CD4-positive, alpha-beta T cell treated with Interferon alpha-2 for 1 hour (primary cell): Measurements from ENCODE around the gene FOXK1.

Experiments used
- DNase-seq, 2 donors: peaks; one replicate each; pipeline ENCODE4 v3.0.0-alpha.2; 2020 to 2022

Gene FOXK1

DNA sequence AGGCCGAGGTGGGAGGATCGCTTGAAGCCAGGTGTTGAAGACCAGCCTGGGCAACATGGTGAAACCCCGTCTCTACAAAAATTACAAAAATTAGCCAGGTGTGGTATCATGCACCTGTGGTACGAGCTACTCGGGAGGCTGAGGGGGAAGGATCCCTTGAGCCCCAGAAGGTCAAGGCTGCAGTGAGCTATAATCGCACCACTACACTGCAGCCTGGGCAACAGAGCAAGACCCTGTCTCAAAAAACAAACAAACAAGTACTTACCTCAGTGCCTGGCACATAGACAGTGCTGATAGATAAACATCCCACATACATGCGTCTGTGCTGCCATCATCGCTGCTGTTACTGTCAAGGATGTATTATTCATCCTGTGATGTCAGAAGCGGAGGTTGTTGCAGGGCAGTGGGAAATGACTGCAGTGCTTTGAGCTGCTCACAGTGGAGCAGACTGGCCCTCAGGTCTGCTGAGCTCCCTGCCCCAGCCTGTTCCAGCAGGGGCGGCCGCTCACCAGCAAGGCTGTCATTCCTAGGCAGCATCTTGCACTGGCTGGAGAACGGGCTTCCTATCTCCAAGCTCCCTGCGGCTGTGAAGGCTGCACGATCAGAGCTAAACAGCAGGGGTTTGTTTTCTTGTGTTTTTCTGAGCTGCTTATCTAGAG, 18.6 kb downstream of the FOXK1 start:
- DNase-seq = no peak

DNA sequence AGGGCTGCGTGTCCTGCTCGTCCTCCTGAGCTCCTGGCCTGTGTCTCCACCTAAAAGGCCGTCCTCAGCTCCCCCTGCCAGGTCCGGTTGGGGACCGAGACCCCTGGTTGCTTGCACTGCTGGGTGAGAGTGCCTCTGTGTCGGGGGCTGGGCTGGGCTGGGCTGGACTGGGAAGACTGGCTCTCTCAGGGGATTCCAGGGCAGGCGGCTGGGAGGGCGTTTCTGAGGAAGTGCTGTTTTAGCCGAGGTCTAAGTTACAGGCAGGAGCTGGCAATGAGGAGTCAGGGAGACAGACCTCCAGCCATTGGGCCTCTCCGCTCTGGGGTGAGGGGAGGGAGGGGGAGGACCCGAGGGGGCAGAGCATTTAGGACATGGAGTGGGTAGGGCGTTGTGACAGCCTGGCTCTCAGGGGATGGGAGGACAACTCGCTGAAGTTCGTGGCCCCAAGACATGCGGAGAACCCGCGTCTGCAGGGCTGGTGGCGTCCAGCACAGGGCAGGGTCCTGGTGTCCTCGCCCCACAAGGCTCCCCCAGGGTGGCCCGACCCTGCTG, 20.9 kb downstream of the FOXK1 start:
- no peak for DNase-seq

DNA sequence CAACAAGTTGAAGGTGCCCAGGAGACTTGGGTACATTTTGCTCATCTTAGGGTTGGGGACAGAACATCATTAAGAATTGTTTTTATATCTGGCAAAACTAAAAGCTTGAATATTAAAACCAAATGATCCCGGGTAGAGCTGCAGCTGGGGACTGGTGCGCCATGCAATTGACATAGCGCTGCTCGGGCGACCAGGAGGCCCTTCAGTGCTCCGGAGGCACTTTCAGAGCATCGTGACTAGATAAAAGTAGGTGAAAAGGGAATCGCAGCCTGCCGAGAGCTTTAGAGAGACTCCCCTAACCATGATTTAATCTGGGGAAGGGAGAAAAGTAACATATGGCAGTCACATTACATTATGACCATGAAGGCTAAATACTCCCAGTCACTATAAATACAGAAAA, 21.4 kb downstream of the FOXK1 start:
- no peak for DNase-seq

DNA sequence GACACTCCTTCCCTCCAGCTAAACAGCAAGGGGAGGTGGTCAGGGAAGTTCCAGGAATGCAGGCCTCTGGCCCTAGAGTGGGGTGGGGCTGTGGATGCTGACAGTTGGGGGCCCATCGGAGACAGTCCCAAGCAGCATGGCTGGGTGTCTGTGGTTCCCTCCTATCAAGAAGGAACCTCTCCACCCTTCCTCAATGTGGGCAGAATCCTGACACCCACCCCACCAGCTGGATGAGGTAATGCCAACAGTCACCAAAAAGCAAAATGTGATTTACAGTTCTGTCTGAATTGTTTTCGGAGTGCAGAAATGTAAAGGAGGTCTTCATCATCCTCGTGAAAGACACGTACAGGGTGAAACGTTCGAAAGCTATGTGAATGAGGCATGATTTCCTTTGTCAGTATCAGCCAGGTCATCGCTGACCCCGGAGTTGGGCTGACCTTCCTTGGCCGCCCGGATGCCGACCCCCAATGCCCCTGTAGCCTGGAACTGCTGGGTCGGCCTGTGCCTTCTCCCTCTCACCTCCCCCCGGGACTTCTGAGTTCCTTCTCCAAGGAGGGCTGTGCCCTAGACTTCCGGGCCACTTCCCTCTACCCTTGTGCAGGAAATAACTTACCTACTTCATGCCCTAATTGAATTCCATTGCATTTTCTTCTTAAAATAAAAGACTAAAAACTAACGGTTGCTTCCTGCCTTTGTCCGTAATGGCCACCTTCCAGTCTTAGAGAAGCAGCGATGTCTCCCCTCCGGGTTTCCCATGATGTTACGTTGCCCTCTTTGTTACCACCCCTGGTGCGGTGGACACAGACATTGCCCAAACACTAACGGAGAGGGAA, 24.5 kb downstream of the FOXK1 start:
- DNase-seq = no peak

DNA sequence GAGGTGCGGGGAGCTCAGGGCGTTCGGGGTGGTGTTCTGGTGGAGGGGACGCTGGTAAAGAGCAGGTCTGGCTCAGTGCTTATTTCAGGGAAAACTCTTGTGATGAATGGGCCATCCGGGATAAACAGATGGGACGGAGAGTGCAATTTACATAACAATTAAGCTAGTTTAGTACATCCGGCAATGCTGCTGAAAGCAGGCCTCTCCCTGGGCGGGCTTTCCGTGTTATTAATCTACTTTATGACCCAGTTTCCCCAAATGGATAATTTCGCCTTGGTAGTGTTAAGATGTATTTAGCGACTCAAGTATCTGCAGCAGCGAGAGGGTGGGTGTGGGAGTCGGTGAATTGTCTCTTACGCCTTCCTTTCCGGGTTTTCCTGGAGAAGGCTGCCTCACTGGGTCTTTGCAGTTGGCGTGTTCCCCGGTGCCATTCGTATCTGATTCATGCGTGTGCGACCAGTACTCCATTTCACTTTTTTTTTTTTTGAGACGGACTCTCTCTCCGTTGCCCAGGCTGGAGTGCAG, 25.2 kb downstream of the FOXK1 start:
- no peak for DNase-seq

DNA sequence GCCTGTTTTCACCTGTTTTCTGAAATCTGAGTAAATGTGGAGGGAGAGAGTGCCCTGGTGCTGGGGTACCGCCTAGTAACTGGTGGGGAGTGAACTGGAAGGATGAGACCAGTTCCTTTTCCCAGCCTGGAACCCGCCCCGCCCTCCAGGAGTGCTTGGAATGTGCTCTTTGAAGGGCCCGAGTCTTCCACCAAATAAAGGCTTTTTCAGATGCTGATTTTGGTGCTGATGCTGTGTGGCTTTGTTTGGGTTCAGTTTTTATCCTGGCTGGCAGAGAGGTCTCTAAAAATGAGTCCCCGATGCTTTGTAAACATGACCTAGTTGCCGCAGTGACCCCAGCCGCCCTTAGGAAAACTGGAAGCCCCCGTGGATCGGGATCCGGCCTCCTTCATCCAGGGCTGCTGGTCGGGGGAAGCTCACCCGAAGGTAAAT, 25.9 kb downstream of the FOXK1 start:
- no peak for DNase-seq

DNA sequence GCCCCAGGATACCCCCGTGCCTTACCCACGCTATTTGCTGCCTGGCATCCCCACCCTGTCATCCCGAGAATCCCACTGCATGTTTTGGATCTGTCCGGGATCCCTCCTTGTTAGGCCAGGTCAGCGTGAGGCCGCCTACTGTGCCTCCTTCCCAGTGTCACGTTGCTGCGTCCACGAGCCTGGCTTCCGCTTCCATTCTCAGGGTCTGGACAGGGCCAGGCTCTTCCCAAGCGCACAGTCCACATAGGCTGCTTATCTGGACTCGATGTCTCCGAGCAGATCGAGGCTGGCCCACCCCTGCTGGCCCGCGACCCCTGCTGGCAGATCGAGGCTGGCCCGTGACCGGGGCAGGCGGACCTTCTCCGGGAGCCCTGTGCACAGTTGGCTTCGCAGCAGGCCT, 27.1 kb downstream of the FOXK1 start:
- DNase-seq = no peak

DNA sequence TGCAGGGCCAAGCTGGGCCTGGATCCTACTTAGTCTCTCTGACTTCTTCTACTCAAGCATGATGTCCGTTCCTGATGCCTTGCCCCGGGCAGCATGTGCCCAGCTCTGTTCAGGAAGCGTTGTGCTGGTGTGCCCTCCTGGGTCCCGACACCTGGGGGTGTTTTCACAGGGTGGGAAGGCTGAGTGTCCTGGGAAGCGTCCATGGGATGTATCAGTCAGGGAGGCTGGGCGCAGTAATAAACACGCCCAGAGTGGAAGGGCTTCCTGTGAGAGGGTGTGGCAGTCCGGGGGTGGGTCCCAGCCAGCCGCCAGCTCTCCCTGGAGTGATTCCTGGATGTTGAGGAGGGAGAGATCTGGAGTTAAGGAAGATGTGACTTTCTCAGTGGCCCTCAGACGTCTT, 29.0 kb downstream of the FOXK1 start:
- DNase-seq = no peak

DNA sequence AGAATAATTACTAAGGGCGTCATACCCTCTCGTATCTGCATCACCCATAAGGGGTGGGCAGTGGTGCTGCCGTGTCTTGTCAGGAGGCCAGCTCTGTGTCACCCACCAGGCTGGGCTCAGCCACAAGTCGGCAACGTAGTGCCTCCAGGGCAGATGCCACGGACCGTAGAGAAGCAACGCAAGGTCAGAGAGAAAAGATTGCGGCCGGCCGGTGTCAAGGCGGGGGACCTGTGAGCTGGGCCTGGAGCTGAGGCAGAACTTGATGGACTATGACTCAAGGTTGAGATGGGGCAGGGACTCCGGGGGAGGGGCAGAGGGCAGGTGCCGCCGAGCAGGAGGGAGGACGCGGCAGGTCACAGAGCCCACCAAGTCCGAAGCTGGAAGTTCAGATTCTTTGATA, 29.5 kb downstream of the FOXK1 start:
- no peak for DNase-seq

DNA sequence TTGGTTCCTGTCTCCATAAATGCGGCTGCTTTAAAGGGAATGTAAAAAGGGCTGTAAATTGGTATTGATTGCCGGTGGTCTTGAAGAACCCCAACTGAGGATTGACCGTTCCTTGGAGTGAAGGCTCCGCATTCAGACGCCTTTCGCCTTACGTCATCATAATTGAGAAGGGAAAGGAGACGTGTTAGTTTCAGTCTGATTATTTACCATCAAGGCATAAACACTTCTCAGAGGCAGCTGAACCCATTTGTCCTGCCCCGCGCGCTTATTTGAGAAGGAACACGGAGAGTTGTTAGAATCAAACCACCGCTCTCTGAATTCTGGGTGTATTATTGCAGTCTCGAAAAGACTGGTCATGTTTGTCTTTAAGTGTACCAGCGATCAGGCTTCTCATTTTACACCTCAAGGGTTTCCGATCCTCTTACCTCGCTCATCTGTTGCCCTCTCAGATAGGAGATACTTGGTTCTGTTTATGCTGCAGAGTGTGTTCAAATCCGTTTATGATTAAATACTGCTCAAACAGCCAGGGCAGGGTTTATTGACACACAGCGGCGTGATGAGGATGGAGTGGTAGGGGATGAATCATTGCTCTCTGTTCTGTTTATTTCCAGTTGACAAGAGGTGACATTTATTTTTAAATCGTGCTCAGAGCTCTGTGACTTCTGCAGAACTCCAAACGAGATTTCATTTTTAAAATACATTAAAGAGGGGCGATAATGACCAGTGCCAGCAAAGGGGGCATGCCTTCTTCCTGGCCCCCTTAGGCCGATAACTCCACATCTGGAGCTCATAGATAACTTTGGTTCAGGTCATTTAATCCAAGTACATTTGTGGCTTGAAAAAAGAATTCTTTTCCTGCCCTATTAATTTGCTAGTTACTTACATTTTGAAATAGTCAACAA, 30.4 kb downstream of the FOXK1 start:
- DNase-seq = no peak

DNA sequence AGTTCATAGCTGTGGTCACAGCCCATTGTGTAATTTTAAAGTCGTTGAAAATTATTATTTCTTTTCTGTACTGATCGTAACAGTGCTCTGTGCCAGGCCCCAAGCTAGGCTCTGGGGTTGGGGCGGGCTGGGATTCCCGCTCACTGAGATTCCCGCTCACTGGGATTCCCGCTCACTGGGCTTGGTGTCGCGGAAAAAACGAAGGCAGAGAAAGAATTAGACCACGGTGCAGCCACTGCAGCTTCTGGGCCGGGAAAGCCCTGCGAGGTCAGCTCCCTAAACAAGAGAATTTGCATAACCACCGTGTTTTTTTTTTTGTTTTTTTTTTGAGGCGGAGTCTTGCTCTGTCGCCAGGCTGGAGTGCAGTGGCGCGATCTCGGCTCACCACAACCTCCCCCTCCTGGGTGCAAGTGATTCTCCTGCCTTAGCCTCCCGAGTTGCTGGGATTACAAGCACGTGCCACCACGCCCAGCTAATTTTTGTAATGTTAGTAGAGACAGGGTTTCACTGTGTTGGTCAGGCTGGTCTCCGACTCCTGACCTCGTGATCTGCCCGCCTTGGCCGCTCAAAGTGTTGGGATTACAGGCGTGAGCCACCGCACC, 31.2 kb downstream of the FOXK1 start:
- no peak for DNase-seq

DNA sequence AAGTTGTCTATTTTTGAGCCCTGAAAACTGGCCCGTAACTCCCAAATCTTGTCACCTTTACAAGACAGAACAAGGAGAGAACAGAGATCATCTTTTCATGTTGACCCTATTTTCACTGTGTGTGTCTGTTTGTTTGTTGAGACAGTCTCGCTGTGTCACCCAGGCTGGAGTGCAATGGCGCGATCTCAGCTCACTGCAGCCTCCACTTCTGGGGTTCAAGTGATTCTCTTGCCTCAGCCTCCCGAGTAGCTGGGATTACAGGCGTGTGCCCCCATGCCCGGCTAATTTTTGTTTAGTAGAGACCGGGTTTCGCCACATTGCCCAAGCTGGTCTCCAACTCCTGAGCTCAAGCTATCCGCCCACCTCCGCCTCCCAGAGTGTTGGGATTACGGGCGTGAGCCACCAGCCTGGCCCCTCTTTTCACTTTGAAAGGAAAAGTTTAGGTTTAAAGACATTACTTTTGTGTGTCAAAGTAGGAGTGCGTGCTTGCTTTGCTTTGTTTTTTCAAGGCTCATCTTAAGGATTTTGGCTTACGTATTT, 32.1 kb downstream of the FOXK1 start:
- no peak for DNase-seq

DNA sequence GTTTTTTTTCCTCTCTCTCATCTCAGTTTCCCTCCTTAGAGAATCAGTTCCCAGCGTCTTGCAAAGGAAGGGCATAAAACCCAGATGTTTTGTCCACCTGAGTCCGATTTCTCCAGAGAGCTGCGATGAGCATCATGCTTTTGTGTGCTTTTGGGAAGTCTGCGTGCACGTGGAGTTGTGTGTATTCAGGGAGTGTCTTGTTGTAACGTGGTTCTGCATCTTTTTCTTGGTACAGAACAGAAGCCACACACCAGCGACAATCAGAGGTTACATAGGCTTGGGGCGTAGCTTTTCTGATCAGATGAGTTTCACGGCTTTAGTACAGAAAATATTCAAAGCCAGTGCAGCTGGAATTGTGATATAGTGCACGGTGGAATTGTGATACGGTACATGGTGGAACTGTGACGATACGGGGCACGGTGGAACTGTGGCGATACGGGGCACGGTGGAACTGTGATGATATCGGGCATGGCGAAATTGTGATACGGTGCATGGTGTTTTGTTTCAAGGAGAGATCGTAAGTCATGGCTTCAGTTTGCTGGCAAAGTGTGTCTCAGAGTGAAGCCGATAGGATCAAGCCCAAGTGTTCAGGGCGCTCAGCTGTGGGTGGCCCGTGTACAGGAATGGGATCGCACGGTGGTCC, 32.8 kb downstream of the FOXK1 start:
- no peak for DNase-seq

DNA sequence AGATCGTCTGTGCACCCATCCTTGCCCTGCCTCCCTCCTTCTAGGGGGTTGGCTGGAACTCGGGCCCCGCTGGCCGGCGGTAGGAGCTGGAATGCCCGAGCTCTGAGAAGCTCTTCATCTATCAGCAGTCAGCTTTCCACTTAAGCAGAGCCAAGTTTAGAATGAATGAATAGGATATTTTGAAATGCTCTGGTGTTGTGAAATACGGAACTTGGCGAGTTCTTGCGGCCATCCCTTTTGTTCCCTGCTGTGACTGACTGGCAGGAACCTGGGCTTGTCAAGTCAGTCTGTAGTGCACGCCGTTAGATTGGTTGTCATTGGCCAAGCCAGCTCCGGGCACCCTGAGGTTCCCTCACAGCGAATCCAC, 33.3 kb downstream of the FOXK1 start:
- peak in 1 of 2 donors; percentile 46 for DNase-seq

DNA sequence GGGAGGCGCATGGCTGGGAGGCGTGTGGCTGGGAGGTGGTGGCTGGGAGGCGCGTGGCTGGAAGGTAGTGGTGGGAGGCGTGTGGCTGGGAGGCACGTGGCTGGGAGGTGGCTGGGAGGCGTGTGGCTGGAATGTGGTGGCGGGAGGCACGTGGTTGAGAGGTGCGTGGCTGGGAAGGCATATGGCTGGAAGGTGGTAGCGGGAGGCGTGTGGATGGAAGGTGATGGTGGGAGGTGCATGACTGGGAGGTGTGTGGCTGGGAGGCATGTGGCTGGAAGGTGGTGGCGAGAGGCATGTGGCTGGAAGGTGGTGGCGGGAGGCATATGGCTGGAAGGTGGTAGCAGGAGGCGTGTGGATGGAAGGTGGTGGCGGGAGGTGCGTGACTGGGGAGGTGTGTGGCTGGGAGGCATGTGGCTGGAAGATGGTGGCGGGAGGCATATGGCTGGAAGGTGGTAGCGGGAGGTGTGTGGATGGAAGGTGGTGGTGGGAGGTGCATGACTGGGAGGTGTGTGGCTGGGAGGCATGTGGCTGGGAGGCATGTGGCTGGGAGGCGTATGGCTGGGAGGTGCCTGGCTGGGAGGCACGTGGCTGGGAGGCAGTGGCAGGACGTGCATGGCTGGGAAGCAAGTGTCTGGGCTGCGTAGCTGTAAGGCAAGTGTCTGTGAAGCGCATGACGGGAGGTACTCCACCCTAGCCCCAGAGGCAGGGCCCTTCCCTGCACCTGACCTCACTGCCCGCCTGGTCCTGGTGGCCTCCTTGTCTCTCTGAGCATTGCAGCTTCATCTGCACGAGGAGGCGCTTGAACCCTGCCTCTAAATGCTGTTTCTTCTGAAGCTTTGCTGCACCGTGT, 35.1 kb downstream of the FOXK1 start:
- no peak for DNase-seq

DNA sequence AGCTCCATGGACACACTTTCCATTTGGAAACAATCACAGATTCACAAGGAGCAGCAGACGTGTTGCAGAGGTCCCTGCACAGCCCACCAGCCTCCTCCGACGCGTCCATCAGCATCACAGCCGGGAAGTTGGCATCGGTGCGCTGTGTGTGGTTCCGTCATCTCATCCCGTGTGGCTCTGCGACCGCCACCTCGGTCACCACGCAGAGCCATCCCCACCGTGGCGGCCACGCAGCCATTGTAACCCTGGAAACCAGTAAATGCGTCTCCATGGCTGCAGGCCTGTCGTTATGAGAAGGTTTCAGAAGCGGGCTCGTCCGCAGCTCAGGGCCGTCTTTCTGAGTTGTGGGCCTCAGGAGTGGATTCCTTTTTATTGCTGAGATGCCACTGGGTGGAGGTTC, 36.0 kb downstream of the FOXK1 start:
- no peak for DNase-seq

DNA sequence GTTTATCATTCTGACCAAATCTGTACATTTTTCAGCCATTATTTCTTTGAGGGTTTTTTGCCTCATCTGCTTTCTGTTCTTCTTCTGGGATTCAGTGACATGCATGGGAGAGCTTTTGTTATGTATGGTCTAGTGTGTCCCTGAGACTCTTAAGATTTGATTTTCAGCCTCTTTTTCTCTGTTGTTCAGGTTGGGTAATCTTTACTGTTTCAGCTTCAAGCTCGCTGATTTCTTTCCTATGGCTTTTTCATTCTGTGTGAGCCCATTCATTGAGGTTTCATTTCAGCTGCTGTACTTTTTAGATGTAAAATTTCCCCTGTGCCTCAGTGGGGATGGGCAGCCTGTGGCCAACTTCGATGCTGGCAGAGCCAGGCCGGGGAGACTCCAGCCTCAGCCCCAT, 38.1 kb downstream of the FOXK1 start:
- DNase-seq = no peak

DNA sequence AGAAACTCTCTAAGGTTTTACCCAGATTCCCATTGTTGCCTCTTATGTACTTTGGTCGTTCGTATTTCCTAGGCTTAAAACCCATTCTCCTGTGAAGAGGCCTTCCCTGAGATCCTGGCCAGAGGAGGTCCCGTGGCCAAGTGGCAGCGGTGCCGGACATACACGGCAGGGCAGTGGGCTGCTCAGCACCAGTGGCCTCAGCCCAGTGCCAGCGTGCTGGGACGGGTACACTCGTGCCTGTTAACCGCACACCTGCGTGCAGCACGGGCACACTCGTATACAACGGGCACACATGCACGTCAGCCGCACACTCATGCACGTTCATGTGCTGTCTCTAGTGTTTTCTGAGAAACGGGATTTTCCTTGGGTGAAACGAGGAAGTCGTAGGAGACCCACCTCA, 40.2 kb downstream of the FOXK1 start:
- DNase-seq = no peak

DNA sequence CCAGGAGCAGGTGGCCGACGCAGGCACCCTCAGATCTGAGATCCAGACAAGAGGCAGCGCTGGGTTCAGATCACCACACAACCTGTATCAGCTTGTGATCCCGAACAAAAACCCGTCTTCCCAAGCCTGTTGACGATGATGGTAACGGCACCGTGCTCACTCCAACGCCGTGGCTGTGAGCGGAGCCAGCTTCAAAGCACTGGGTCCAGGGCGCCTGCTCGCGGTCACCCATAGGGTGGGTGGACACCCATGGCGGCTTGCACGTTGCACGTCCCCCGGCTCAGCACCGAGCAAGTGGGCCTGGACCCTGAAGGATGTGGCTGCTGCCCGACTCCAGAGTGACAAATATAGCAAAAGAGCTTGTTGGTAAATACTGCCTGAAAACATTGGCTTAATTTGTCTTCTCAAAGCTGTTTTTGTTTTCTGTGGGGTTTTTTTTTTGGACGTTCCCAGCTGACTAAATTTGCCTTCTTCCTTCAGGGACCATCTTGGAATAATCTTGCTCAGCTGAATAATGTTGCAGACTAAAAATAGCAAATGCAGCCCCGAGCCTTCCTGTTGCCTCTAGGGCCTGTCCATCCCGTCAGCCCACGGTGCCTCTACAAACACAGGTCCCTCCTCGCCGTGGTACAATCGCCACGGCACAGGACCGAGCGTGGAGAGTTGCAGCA, 41.0 kb downstream of the FOXK1 start:
- DNase-seq = no peak

DNA sequence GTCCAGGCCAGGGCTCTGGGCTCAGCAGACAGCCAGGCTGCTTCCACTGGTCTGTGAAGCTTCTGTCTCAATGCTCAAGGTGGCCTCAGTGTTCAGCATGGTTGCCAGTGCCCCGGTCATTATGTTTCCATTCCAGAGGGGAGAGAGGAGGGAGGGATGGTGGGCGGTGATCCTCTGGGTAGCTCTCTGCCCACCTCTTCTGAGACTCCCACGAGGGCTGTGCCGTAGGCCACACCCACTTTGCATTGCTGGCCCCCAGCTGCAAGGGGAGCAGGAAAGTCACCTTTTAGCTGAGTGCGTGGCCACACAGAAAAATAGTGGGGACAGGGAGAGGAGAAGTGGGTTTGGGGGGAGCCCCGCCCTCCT, 42.5 kb downstream of the FOXK1 start:
- DNase-seq = no peak
